ENCODE measurements around the gene PLN.

Gene PLN

GRCh38 chr6:118597636-118598035, 49.5 kb downstream of the PLN start:
- DNase-seq = no peak
- Histone ChIP-seq H3K4me3 (ENCODE audit: low read depth, low read length) (no peak overlapping the region), H3K9me3 (ENCODE audit: severe bottlenecking) (no peaks in the 10 kb centered on the region), H3K27ac (no peak overlapping the region), H3K27me3 (ENCODE audit: insufficient read depth, low read depth, severe bottlenecking) (no peaks in the 10 kb centered on the region), H3K36me3 (no peaks in the 10 kb centered on the region)
- no peak for TF ChIP-seq CTCF (IDR thresholded peaks at IDR 0.05; ENCODE audit: low read depth, low read length)

GRCh38 chr6:118598324-118598723, 50.2 kb downstream of the PLN start:
- H3K27ac ChIP-seq = no peak overlapping the region
- H3K27me3 ChIP-seq (ENCODE audit: insufficient read depth, low read depth, severe bottlenecking) = no peaks in the 10 kb centered on the region
- H3K9me3 ChIP-seq (ENCODE audit: severe bottlenecking) = no peaks in the 10 kb centered on the region
- no peak for DNase-seq
- no peak for TF ChIP-seq CTCF (IDR thresholded peaks at IDR 0.05; ENCODE audit: low read depth, low read length)
- H3K4me3 ChIP-seq (ENCODE audit: low read depth, low read length) = no peak overlapping the region
- H3K36me3 ChIP-seq = no peaks in the 10 kb centered on the region

DNA sequence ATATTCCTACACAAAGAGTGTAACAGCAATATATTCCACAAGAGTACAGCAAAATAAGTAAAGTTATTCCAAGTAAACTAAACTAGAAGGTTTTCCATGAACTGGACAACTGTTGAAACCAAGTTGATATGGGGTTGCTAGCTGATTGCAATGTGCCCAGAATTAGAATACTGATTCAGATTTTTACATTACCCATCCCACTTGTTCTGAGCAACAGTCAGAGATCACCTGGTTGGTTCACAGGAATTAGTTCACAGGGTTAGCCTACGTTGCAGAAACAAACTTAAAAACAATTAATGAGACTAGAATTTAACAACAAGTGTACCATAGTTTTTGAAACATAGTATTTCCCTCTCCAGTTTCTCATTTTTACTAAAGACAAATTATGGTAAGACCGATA, 54.2 kb downstream of the PLN start:
- TF ChIP-seq CTCF (IDR thresholded peaks at IDR 0.05; ENCODE audit: low read depth, low read length) = no peak
- DNase-seq = no peak
- Histone ChIP-seq H3K27me3 (ENCODE audit: insufficient read depth, low read depth, severe bottlenecking) (no peaks in the 10 kb centered on the region), H3K36me3 (no peaks in the 10 kb centered on the region), H3K9me3 (ENCODE audit: severe bottlenecking) (no peaks in the 10 kb centered on the region), H3K27ac (no peak overlapping the region), H3K4me3 (ENCODE audit: low read depth, low read length) (no peak overlapping the region)

DNA sequence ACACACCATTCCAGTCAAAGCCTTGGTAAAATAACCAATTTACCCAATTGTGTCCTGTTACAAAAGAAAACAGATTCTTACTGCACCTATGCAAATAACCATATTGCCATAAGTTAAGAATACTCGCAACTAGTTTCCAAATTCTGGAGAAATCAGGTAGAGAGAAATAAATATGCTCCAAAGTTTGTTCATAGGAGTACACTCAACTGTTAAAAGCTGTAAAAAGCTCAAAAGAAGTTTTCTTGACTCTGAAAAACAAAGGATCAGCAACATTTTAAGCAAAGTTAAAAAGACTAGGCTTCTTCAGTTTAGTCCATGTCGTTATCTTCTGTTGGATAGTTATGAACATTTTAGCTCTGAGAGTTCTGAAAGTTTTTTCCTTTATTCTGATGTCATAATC, 55.3 kb downstream of the PLN start:
- Histone ChIP-seq H3K27ac (no peak overlapping the region), H3K27me3 (ENCODE audit: insufficient read depth, low read depth, severe bottlenecking) (no peaks in the 10 kb centered on the region), H3K9me3 (ENCODE audit: severe bottlenecking) (no peaks in the 10 kb centered on the region), H3K36me3 (no peaks in the 10 kb centered on the region), H3K4me3 (ENCODE audit: low read depth, low read length) (no peak overlapping the region)
- no peak for TF ChIP-seq CTCF (IDR thresholded peaks at IDR 0.05; ENCODE audit: low read depth, low read length)
- DNase-seq = no peak

GRCh38 chr6:118606268-118606667, 58.2 kb downstream of the PLN start:
- no peak for TF ChIP-seq CTCF (IDR thresholded peaks at IDR 0.05; ENCODE audit: low read depth, low read length)

GRCh38 chr6:118606858-118607257, 58.8 kb downstream of the PLN start:
- no peak for TF ChIP-seq CTCF (IDR thresholded peaks at IDR 0.05; ENCODE audit: low read depth, low read length)
- Histone ChIP-seq H3K9me3 (ENCODE audit: severe bottlenecking) (no peaks in the 10 kb centered on the region), H3K36me3 (no peaks in the 10 kb centered on the region)

More at GRCh38 chr6:118606268-118606667, 58.2 kb downstream of the PLN start:
- H3K4me3 ChIP-seq (ENCODE audit: low read depth, low read length) = no peak overlapping the region
- no peaks in the 10 kb centered on the region for H3K36me3 ChIP-seq
- H3K27me3 ChIP-seq (ENCODE audit: insufficient read depth, low read depth, severe bottlenecking) = no peaks in the 10 kb centered on the region
- no peak overlapping the region for H3K27ac ChIP-seq
- no peak for DNase-seq
- no peaks in the 10 kb centered on the region for H3K9me3 ChIP-seq (ENCODE audit: severe bottlenecking)

More at GRCh38 chr6:118606858-118607257, 58.8 kb downstream of the PLN start:
- Histone ChIP-seq H3K4me3 (ENCODE audit: low read depth, low read length) (no peak overlapping the region), H3K27ac (no peak overlapping the region), H3K27me3 (ENCODE audit: insufficient read depth, low read depth, severe bottlenecking) (no peaks in the 10 kb centered on the region)
- no peak for DNase-seq
